HepG2 (cell line): ENCODE results near the gene CTRL. TPM values are rescaled to one million over a fixed set of nuclear protein-coding genes. Genes with fewer than 3 reads are reported as not detected.

Experiments
- CENPX ChIP-seq: sonication (generic); formaldehyde crosslinking; IDR thresholded peaks from 2 replicates; pipeline ENCODE4 v1.9.0; 2021; ENCODE audit warnings: mild to moderate bottlenecking, missing genetic modification reagents, moderate library complexity
- DR1 ChIP-seq: sonication (generic); formaldehyde crosslinking; IDR thresholded peaks from 2 replicates; pipeline ENCODE4 v1.8.0; 2021; ENCODE audit warnings: mild to moderate bottlenecking, missing genetic modification reagents, inconsistent platforms
- HNF4A ChIP-seq: sonication (generic); formaldehyde crosslinking; IDR thresholded peaks from 2 replicates; pipeline ENCODE4 v1.4.0; 2020; ENCODE audit warnings: missing genetic modification reagents
- ISL2 ChIP-seq: sonication (generic); formaldehyde crosslinking; IDR thresholded peaks from 2 replicates; pipeline ENCODE4 v1.5.0; 2020; ENCODE audit warnings: missing genetic modification reagents
- MED1 ChIP-seq: sonication (generic); formaldehyde crosslinking; IDR thresholded peaks from 2 replicates; pipeline ENCODE4 v1.4.0; 2020; ENCODE audit warnings: missing genetic modification reagents
- NKX3-1 ChIP-seq: sonication (generic); formaldehyde crosslinking; IDR thresholded peaks from 2 replicates; pipeline ENCODE4 v1.5.0; 2020; ENCODE audit warnings: missing genetic modification reagents
- RARG ChIP-seq: sonication (generic); formaldehyde crosslinking; IDR thresholded peaks from 2 replicates; pipeline ENCODE4 v1.4.0; 2020; ENCODE audit warnings: low read depth, mild to moderate bottlenecking, missing genetic modification reagents
- RORA ChIP-seq: sonication (generic); formaldehyde crosslinking; IDR thresholded peaks from 2 replicates; pipeline ENCODE4 v1.5.0; 2020; ENCODE audit warnings: mild to moderate bottlenecking, missing genetic modification reagents, moderate library complexity
- RXRB ChIP-seq: IDR thresholded peaks from 2 replicates; pipeline ENCODE4 v1.6.1; 2016; ENCODE audit warnings: borderline replicate concordance, missing genetic modification reagents, missing compliant biosample characterization
- SP1 ChIP-seq, 2 experiments: fragments of 450-650 bp in 1 of 2; sonication (generic) in 1 of 2; formaldehyde crosslinking in 1 of 2; IDR thresholded peaks; 2 replicates each; pipeline versions ENCODE4 v1.4.0 to v1.6.1; 2016 to 2020; ENCODE audit warnings: missing genetic modification reagents in 1 of 2
- TCF7L2 ChIP-seq: IDR thresholded peaks from 2 replicates; pipeline ENCODE4 v1.6.1; 2011; ENCODE audit warnings: mild to moderate bottlenecking, low read depth, low read length, moderate library complexity
- TOE1 ChIP-seq: sonication (generic); formaldehyde crosslinking; IDR thresholded peaks from 2 replicates; pipeline ENCODE4 v1.4.0; 2020; ENCODE audit warnings: mild to moderate bottlenecking, missing genetic modification reagents
- TOPORS ChIP-seq: sonication (generic); formaldehyde crosslinking; IDR thresholded peaks from 2 replicates; pipeline ENCODE4 v1.8.0; 2023; ENCODE audit warnings: mild to moderate bottlenecking, missing genetic modification reagents
- TP53 ChIP-seq: sonication (generic); formaldehyde crosslinking; conservative IDR thresholded peaks from 2 replicates; pipeline ENCODE4 v1.4.0; 2020; ENCODE audit warnings: missing genetic modification reagents
- ZFYVE20 ChIP-seq: sonication (generic); formaldehyde crosslinking; IDR thresholded peaks from 2 replicates; pipeline ENCODE4 v1.8.0; 2023; ENCODE audit warnings: low read depth, mild to moderate bottlenecking, moderate library complexity, missing genetic modification reagents, borderline replicate concordance
- ZNF484 ChIP-seq: sonication (generic); formaldehyde crosslinking; IDR thresholded peaks from 2 replicates; pipeline ENCODE4 v1.5.1; 2020; ENCODE audit warnings: mild to moderate bottlenecking, low read depth, missing genetic modification reagents, borderline replicate concordance
- ZNF703 ChIP-seq: sonication (generic); formaldehyde crosslinking; IDR thresholded peaks from 2 replicates; pipeline ENCODE4 v1.5.1; 2020; ENCODE audit warnings: missing genetic modification reagents, mild to moderate bottlenecking, moderate library complexity, borderline replicate concordance
- polyA plus RNA-seq, 8 experiments: library from polyadenylated mRNA; depleted of rRNA in 3 of 8; stranded (reverse) in 7 of 8; unstranded in 1 of 8; fragments of >200 nt; fragmentation: Illumina TruSeq in 4 of 8; extraction: Trizol in 4 of 8; gene quantifications; 2 replicates each; pipeline versions ENCODE4 v1.2.1 to v1.2.3, GENCODE V29; 2011 to 2016; ENCODE audit warnings: low read depth in 4 of 8, missing spikeins in 1 of 8, mixed read lengths in 1 of 8; ENCODE audit not compliant: insufficient read depth in 1 of 8
- total RNA-seq, 5 experiments: library from RNA; depleted of rRNA; stranded (reverse); fragments of >200 nt; fragmentation: Illumina TruSeq; extraction: Trizol; gene quantifications; 2 replicates each; pipeline ENCODE4 v1.2.3, GENCODE V29; 2016; ENCODE audit warnings: low read depth in 1 of 5
- TF ChIP-seq, protein P1 (sequence below): sonication (generic); formaldehyde crosslinking; IDR thresholded peaks from 2 replicates; pipeline ENCODE4 v1.5.0; 2020; ENCODE audit warnings: mild to moderate bottlenecking, missing genetic modification reagents
- TF ChIP-seq, protein P2 (sequence below): sonication (generic); formaldehyde crosslinking; IDR thresholded peaks from 2 replicates; pipeline ENCODE4 v1.4.0; 2020; ENCODE audit warnings: missing genetic modification reagents, borderline replicate concordance
- TF ChIP-seq, protein P3 (sequence below): sonication (generic); formaldehyde crosslinking; IDR thresholded peaks from 2 replicates; pipeline ENCODE4 v1.4.0; 2020; ENCODE audit warnings: missing genetic modification reagents

Gene CTRL
- total and polyA plus RNA-seq, 2 of the 13 experiments (the other 11 are each of a cell fraction or from before 2014, with no cell fraction given) = 1.9 to 2.7 TPM

DNA sequence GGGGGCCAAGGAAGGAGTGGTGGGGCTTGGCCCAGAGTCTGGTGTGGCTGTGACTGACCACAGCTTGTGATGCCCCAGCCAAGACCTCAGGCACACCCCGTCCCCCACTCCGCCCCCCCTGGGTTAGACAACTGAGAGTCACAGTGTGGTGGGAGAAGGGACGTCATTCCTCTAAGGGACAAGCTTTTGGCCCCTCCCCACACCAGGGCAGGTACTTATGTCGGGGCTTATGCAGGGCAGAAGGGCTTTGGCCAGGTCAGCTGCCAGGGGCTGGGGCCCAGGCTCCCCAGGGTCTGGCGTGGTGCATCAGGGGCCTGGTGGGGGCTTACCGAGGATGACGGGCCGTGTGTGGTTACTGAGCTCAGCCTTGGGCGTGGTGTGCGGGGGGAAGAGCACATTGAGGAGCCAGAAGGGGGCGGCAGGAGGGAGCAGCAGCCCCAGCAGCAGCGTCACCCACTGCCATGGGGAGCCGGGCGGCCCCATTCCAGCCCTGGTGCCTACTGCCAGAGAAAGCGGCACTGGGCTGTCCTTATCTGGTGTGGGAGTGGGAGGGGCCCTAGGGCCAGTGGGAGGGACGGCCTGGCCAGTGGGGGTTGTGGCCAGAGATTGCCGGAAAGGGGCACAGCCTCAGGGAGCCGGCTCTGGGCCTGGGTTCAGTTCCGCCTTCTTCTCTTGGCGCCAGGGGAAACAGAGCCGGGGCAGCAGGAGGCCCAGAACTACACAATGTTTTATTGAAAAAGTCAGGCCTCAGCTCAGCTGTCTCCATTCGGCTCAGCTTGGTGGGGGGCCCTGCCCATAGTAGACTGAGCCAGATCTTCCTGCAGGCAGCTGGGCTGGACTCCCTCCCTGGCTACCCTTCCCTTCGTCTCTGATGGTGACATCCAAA is 12.2 kb upstream of the CTRL start, which contains the start of gene LCAT (continued):
- peak; percentile 83; the same call in 1 of the 2 replicates for TF ChIP-seq DR1 (CRISPR knock-in tag)
- TF ChIP-seq RXRB (CRISPR knock-in tag) = peak; percentile 24; the same call in 1 of the 2 replicates
- no peak for TF ChIP-seq ZNF484 (CRISPR knock-in tag)
- no peak for TF ChIP-seq TP53
- TF ChIP-seq RORA (CRISPR knock-in tag) = no peak
- no peak for TF ChIP-seq TCF7L2
- TF ChIP-seq SP1 (IDR thresholded peaks at IDR 0.05) = no peak
- peak; percentile 77 for TF ChIP-seq SP1 (CRISPR knock-in tag; IDR thresholded peaks at IDR 0.05)
- no peak for TF ChIP-seq NKX3-1
- TF ChIP-seq, protein P1, sequence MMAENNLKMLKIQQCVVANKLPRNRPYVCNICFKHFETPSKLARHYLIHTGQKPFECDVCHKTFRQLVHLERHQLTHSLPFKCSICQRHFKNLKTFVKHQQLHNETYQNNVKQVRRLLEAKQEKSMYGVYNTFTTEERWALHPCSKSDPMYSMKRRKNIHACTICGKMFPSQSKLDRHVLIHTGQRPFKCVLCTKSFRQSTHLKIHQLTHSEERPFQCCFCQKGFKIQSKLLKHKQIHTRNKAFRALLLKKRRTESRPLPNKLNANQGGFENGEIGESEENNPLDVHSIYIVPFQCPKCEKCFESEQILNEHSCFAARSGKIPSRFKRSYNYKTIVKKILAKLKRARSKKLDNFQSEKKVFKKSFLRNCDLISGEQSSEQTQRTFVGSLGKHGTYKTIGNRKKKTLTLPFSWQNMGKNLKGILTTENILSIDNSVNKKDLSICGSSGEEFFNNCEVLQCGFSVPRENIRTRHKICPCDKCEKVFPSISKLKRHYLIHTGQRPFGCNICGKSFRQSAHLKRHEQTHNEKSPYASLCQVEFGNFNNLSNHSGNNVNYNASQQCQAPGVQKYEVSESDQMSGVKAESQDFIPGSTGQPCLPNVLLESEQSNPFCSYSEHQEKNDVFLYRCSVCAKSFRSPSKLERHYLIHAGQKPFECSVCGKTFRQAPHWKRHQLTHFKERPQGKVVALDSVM (CRISPR knock-in tag) = no peak
- TF ChIP-seq CENPX (CRISPR knock-in tag) = no peak
- no peak; the same call in 1 of the 2 replicates for TF ChIP-seq ZFYVE20
- TF ChIP-seq ZNF703 (CRISPR knock-in tag) = no peak; the same call in 1 of the 2 replicates
- TF ChIP-seq RARG = no peak
- TF ChIP-seq TOE1 (CRISPR knock-in tag) = no peak
- TF ChIP-seq HNF4A = peak; percentile 41
- TF ChIP-seq, protein P2, sequence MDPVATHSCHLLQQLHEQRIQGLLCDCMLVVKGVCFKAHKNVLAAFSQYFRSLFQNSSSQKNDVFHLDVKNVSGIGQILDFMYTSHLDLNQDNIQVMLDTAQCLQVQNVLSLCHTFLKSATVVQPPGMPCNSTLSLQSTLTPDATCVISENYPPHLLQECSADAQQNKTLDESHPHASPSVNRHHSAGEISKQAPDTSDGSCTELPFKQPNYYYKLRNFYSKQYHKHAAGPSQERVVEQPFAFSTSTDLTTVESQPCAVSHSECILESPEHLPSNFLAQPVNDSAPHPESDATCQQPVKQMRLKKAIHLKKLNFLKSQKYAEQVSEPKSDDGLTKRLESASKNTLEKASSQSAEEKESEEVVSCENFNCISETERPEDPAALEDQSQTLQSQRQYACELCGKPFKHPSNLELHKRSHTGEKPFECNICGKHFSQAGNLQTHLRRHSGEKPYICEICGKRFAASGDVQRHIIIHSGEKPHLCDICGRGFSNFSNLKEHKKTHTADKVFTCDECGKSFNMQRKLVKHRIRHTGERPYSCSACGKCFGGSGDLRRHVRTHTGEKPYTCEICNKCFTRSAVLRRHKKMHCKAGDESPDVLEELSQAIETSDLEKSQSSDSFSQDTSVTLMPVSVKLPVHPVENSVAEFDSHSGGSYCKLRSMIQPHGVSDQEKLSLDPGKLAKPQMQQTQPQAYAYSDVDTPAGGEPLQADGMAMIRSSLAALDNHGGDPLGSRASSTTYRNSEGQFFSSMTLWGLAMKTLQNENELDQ = no peak; the same call in 1 of the 2 replicates
- peak; percentile 67; the same call in 1 of the 2 replicates for TF ChIP-seq TOPORS
- TF ChIP-seq MED1 = no peak
- peak; percentile 41; the same call in 1 of the 2 replicates for TF ChIP-seq ISL2 (CRISPR knock-in tag)
- TF ChIP-seq, protein P3, sequence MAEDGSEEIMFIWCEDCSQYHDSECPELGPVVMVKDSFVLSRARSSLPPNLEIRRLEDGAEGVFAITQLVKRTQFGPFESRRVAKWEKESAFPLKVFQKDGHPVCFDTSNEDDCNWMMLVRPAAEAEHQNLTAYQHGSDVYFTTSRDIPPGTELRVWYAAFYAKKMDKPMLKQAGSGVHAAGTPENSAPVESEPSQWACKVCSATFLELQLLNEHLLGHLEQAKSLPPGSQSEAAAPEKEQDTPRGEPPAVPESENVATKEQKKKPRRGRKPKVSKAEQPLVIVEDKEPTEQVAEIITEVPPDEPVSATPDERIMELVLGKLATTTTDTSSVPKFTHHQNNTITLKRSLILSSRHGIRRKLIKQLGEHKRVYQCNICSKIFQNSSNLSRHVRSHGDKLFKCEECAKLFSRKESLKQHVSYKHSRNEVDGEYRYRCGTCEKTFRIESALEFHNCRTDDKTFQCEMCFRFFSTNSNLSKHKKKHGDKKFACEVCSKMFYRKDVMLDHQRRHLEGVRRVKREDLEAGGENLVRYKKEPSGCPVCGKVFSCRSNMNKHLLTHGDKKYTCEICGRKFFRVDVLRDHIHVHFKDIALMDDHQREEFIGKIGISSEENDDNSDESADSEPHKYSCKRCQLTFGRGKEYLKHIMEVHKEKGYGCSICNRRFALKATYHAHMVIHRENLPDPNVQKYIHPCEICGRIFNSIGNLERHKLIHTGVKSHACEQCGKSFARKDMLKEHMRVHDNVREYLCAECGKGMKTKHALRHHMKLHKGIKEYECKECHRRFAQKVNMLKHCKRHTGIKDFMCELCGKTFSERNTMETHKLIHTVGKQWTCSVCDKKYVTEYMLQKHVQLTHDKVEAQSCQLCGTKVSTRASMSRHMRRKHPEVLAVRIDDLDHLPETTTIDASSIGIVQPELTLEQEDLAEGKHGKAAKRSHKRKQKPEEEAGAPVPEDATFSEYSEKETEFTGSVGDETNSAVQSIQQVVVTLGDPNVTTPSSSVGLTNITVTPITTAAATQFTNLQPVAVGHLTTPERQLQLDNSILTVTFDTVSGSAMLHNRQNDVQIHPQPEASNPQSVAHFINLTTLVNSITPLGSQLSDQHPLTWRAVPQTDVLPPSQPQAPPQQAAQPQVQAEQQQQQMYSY (CRISPR knock-in tag) = no peak
